Activated CD4-positive, alpha-beta T cell treated with anti-CD3 and anti-CD28 coated beads, Interleukin-2, amount 50 U/mL, for 1 hour (primary cell): ENCODE results near the gene BTBD10.
A peak's percentile ranks its signal among the peaks of the same experiment; 100 is the strongest.

Source experiments
- DNase-seq: peaks from one replicate; pipeline ENCODE4 v3.0.0-alpha.2; 2020

BTBD10 gene

DNA sequence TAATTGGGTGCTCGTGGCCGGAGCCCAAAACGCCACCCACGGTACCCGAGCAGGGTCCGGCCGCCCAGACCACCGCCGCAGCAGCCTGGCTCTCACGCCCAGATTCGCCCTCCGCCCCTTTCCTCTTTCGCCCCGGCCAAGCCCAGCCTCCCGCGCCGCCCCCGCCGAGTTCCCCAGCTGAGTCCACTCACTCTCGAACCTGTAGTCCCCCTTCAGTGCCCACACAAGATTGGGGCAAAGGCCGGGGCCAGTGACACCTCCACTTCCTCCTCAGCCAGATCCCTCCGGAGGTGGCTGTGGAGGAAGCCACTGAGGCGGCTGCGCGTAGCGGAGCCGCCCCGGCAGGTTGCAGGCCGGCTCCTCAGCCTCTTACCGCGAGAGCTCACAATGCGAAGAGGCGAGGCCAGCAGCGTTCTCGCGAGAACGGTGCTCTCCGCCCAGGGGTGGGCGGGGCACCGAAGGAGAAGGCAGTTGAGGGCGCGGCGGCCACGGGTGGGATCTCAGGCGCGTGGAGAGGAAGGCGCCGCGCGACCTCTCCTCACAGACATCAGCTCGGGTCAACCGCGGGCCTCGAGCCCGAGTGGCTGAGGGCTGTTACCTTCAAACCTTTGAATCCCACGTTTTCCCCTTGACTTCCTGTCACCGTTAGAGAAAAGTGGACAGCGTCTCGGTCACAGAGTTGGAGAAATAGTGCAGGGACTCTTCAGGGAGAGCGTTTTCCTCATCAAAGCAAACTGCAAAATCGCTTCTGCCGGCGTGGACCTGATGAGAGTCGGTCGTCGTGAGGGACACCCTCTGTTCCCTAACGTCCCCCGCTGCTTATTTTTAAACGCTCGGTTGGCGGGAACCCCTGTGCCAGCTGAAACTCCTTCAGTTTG lies at the start of gene BTBD10:
Gene BTBD10 (minus strand): TSS at position 322 of the 878 bp plus-strand sequence. CDS start 18,098 bp downstream, outside the sequence.
- peak; percentile 89 for DNase-seq

DNA sequence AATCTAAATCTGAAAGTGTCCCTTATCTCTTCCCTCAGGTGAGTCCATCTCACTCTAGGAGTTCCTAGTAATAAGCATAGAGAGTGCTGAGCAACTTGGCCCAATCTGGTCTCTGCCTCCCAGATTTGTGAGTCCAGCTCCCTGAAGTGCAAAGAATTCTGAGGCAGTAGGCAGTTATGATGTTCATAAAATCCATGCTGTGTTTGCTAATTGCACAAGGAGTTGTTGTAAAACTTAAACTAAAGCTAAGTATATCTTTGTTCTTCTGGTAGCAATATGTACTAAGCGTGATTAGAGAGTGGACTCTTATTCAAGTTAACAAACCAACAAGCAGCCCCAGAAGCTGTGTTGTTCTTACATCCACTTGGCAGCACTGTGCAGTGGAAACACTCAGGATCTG lies 40.4 kb upstream of the BTBD10 start:
- DNase-seq = no peak

- no peak for DNase-seq
Measured at GRCh38 chr11:13502492-13502891, 39.5 kb upstream of the BTBD10 start.

DNA sequence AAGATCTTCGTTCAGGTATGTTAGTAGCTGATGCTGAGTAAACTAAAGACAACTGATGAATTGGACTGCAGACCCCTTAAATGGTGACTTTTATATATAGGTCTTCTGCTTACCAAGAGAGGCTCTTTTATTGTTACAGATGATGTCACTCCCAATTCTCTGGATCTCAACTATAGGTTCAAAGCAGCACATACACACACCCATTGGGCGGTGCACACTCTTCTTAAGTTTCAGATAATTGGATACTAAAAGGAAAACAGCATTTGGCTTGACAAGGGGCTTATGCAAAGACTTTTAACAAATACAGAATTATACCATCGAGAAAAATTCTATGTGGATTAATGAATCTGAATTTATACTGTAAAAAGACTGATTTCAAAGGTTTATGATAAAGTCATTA lies 32.9 kb upstream of the BTBD10 start, which contains the start of gene PTH:
Gene PTH (minus strand): TSS at position 69 of the 400 bp plus-strand sequence. CDS start 3,142 bp downstream, outside the sequence.
- DNase-seq = no peak

GRCh38 chr11:13494051-13494450 lies 31.0 kb upstream of the BTBD10 start:
- DNase-seq = no peak

GRCh38 chr11:13487661-13488030 lies 24.6 kb upstream of the BTBD10 start:
- DNase-seq = no peak

DNA sequence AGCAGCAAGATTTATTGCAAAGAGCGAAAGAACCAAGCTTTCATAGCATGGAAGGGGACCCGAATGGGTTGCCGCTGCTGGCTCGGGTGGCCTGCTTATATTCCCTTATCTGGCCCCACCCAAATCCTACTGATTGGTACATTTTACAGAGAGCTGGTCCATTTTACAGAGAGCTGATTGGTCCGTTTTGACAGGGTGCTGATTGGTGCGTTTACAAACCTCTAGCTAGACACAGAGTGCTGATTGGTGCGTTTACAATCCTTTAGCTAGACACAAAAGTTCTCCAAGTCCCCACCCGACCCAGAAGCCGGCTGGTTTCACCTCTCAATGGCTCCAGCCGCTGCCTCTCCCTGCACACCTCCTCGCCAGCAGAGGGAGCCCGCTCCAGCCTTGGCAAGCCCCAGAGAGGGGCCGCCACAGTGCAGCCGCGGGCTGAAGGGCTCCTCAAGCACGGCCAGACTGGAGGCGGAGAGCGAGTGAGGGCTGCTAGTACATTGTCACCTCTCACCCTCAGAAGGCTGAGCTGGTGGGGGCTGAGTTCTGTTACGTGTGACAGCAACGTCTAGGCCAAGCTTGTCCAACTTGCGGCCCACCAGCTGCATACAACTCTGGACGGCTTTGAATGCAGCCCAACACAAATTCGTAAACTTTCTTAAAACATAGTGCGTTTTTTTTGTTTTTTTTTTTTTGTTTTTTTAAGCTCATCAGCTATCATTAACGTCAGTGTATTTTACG lies 24.1 kb upstream of the BTBD10 start:
- DNase-seq = peak; percentile 50

GRCh38 chr11:13480198-13480597 lies 17.2 kb upstream of the BTBD10 start:
- no peak for DNase-seq

DNA sequence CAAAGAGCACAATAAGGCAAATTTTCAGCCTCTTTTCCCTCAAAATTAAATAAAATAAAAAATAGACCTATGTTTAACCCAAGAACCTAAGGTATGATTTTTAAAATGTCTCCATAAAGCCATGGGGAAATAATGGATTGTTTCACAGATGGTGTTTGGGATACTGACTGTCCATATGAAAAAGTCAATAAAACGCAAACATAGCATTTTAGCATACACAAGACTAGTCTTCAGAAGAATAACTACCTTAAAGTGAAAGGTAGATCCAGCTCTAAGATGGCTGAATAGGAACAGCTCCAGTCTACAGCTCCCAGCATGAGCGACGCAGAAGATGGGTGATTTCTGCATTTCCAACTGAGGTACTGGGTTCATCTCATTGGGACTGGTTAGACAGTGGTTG lies 16.7 kb upstream of the BTBD10 start:
- DNase-seq = no peak

DNA sequence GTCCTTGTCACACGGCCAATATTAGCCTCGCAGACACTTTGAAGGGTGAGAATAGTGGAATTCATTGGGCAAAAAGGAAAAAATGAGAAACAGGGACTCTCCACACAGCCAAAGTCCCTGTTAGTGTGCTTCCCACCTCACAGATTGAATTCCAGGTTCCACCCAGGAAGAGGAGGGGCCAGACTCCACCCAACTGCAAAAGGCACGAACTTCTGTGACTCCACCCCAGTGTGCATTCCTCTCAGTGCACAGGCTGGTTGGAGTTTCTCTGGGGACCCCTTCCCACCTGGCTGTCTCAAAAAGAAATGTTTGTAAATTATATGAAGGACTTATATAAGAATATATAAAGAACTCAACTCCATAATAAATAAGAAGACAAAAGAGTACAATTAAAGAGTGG lies 12.1 kb upstream of the BTBD10 start:
- no peak for DNase-seq

DNA sequence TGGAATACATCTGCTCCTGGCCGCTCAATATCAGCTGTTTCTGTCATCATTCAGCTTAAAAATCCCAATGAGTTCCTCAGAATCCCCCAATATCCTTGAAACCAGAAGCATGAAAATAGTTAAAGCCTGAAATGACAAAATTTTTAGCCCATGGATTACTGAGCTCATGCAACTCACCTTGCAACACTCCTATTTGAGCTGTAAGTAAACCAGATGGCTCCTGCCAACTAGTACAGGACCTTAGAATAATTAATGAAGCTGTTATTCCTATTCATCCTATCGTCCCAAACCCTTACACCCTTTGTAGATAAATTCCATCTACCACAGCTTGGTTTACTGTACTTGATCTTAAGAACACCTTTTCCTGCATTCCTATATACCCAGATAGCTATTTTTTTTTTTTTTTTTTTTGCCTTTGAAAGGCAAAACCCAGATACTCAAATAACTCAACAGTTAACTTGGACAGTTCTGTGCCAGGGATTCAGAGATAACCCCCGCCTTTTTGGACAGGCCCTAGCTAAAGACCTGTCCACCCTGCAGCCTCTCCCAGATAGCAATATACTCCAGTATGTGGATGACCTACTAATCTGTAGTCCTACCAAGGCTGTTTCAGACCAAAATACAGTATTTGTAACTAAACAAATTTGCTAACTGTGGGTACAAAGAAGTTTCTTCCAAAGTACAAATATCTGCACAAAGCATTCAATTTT lies 10.1 kb upstream of the BTBD10 start:
- DNase-seq = no peak

DNA sequence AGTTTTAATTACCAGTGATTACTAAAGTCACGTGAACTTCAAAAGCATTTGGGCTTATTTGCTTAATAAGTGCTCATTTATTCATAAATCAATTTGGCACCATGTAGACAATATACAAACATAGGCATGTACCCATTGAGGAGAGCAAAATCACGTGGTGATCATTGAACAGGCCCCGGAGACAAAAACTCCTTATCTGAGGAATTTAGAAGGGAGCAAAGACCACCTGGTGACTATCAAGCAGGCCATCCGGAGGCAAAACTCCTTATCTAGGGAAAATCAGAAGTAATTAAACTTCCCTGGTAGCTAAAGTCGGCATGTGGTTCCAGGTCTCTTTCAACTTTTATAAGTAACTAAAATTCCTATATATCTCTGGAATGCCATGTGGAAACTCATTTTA lies 5.7 kb upstream of the BTBD10 start:
- DNase-seq = no peak

DNA sequence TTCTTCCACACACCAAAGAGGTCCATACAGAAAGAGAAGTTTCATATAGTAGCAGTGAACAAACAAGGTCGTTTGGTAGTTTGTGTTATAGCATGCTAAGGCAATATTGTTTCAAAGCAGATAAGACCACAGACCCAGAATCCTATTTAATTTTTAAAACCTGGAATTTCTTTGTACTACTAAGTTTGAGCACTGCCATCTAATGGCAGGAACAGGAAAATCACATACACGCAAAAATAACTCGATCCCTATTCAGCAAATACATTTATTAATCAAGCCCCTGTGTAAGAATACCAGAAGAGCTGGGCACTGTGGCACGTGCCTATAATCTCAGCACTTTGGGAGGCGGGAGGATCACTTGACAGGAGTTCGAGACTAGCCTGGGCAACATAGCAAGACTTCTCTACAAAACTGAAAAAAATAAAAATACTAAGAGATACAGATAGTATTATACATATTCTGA lies 2.9 kb upstream of the BTBD10 start:
- no peak for DNase-seq

- DNase-seq = no peak
Measured at GRCh38 chr11:13463779-13464290, 813 bp upstream of the BTBD10 start.

- peak; percentile 38 for DNase-seq
Measured at GRCh38 chr11:13462311-13462900, 616 bp downstream of the BTBD10 start.

DNA sequence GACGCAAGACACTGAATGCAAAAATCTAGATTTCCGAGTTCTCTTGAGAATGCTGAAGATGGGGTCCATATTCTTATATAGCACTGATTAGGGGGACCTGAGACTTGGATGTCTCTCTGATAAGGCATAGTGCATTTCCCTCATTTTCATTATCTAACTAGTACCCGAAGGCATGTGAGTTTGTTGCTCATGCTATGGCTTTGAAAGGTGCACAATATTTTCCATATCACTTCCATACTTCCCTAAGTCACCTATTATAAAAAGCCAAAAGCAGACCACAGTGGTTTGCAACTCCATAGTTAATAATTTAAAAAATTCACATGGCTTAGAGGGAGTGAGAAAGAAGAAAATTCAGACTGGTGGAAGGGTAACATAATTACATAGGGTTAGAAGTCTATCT lies 1.7 kb downstream of the BTBD10 start:
- no peak for DNase-seq

GRCh38 chr11:13450832-13451397 lies 12.1 kb downstream of the BTBD10 start:
- no peak for DNase-seq

DNA sequence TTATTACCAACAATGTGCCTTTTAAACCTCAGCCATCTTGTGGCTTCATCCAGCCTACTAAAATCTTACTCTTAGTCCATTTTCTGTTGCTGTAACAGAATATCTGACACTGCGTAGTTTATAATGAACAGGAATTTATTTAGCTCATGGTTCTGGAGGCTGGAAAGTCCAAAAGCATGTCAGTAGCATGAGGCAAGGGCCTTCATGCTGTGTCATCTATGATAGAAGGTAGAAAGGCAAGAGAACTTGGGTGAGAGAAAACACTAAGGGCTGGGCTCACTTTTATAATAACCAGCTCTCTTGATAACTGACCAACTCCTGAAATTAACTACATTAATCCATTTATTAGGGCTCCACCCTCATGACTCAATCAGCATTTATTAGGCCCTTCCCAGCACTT lies 13.5 kb downstream of the BTBD10 start:
- DNase-seq = no peak

DNA sequence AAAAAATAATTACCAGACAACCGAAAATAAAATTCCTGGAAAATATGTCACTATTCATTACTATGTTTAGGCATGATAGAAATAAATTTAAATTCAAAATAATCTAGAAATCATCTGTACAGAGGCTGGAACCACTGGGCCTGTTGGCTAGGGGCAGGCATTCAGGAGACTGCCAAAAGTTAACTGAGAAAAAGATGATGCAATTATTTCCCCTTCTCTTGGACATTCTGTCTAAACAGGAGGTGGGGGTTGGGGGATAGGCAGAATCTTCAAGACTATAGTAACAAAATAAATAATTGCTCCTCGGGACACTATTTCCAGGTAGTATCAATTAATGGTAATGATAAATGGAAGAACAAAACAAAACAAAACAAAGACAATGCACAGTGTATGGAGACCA lies 14.1 kb downstream of the BTBD10 start:
- no peak for DNase-seq

- DNase-seq = no peak
Measured at GRCh38 chr11:13446444-13446843, 16.6 kb downstream of the BTBD10 start.

DNA sequence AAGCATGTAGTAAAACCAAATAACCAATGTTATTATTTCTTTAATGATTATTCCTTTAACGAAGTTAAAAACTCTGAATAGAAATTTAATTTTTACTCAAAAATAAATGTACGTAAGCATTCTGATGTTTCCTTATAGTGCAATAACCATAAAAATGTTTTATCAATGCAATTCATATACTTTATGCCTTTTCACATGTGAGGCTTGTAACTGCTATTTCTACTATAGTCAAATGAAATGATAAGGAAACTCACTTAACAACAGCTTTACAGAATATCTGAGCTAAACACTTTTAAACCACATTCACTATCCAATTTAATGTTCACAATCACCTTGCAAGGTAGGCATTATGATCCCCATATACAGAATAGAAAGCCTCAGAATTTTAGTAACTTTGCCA lies 17.4 kb downstream of the BTBD10 start:
- no peak for DNase-seq

DNA sequence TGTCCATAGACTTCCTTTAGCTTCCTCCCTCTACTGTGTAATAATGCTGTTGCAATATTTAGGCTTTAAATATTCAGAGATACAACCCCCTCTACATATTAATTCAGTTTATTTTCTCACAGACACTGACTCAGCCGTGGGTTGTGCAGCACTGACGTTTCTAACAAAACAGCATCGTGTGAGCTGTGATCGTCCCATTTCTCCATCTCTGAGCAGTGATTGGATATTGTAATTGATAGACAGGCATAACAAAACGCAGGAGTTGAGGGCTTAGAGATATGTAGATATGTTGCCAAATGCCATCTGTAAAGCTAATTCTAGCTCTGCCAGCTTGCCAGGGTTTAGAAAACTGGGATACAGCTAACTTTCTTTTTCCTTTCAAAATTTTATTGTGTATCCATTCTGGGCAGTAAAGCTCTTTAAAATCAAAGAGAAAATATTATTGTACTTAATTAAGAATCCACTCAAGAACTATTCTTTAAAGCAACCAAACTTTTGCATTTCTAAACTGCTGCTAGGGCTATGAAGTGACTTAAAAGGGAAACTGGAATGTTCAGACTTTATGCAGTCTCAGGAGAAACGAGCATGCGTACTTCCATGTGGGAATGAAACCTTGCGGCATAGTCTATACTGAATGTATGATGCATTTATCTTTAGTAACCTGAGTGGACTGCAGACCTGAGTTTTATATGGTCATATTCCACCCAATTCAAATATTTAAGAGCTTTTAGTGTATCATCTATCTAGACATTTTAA lies 22.7 kb downstream of the BTBD10 start:
- no peak for DNase-seq
